Lower leg skin (tissue), 3 donors: ENCODE results near the gene SPI1.

ENCODE experiments used
- CTCF ChIP-seq, 3 donors: fragments of 450-650 bp; IDR thresholded peaks; one replicate each; pipeline ENCODE4 v1.5.1; 2016; ENCODE audit warnings: antibody characterized with exemption in 3 of 3, mild to moderate bottlenecking in 3 of 3, moderate library complexity in 2 of 3
- POLR2A ChIP-seq, 2 donors: fragments of 450-650 bp; IDR thresholded peaks; one replicate each; pipeline ENCODE4 v1.6.1; 2016 to 2017; ENCODE audit warnings: antibody characterized with exemption in 2 of 2, mild to moderate bottlenecking in 1 of 2, moderate library complexity in 1 of 2

- TF ChIP-seq CTCF (IDR thresholded peaks at IDR 0.05), result no peak
- TF ChIP-seq POLR2A (IDR thresholded peaks at IDR 0.05), result no peak
Measured at GRCh38 chr11:47332303-47332711, 46.0 kb downstream of the SPI1 start.
